Liver (tissue), 9 donors: ENCODE results near the gene SPAG16. TPM values are rescaled to one million over a fixed set of nuclear protein-coding genes. Genes with fewer than 3 reads are reported as not detected.

ENCODE experiments used
- DNase-seq: peaks from one replicate; pipeline ENCODE4 v3.0.0-alpha.2; 2017; ENCODE audit warnings: low spot score
- H3K27ac ChIP-seq, 2 donors: one replicate each; pipeline ENCODE4 v1.7.0; 2013; ENCODE audit warnings: inconsistent platforms in 2 of 2, low read length in 2 of 2, control low read depth in 1 of 2, low read depth in 1 of 2, mild to moderate bottlenecking in 1 of 2
- H3K27me3 ChIP-seq, 4 donors: one replicate each; pipeline versions ENCODE4 v1.6.1 to v1.7.0; 2013; ENCODE audit warnings: low read length in 3 of 4, inconsistent platforms in 1 of 4, mild to moderate bottlenecking in 1 of 4, moderate library complexity in 1 of 4; ENCODE audit not compliant: control insufficient read depth in 4 of 4, insufficient read depth in 4 of 4
- H3K36me3 ChIP-seq, 4 donors: one replicate each; pipeline versions ENCODE4 v1.6.1 to v1.7.0; 2013; ENCODE audit warnings: low read length in 3 of 4, mild to moderate bottlenecking in 3 of 4, low read depth in 1 of 4, moderate library complexity in 1 of 4; ENCODE audit not compliant: control insufficient read depth in 4 of 4, insufficient read depth in 3 of 4
- H3K4me1 ChIP-seq, 4 donors: one replicate each; pipeline versions ENCODE4 v1.6.1 to v1.7.0; 2013; ENCODE audit warnings: low read length in 3 of 4, mild to moderate bottlenecking in 3 of 4, moderate library complexity in 1 of 4; ENCODE audit not compliant: control insufficient read depth in 4 of 4, insufficient read depth in 4 of 4
- H3K4me3 ChIP-seq, 3 donors: one replicate each; pipeline versions ENCODE4 v1.6.1 to v1.7.0; 2013; ENCODE audit warnings: low read length in 3 of 3, control low read depth in 1 of 3, low read depth in 1 of 3, mild to moderate bottlenecking in 1 of 3
- H3K9ac ChIP-seq, 2 donors: one replicate each; pipeline ENCODE4 v1.7.0; 2013; ENCODE audit warnings: low read length in 2 of 2, mild to moderate bottlenecking in 2 of 2, moderate library complexity in 2 of 2, control low read depth in 1 of 2, low read depth in 1 of 2
- H3K9me3 ChIP-seq, 4 donors: one replicate each; pipeline versions ENCODE4 v1.6.1 to v1.7.0; 2013; ENCODE audit warnings: low read length in 3 of 4; ENCODE audit not compliant: control insufficient read depth in 4 of 4
- FOXA1 ChIP-seq: IDR thresholded peaks from 2 replicates; pipeline ENCODE4 v1.6.1; 2016; ENCODE audit warnings: antibody characterized with exemption
- FOXA2 ChIP-seq: IDR thresholded peaks from 2 replicates; pipeline ENCODE4 v1.6.1; 2016; ENCODE audit warnings: antibody characterized with exemption
- HNF4A ChIP-seq, 2 donors: conservative IDR thresholded peaks; 2 replicates each; pipeline ENCODE4 v1.6.1; 2016; ENCODE audit warnings: antibody characterized with exemption in 2 of 2, mild to moderate bottlenecking in 2 of 2
- HNF4G ChIP-seq: IDR thresholded peaks from 2 replicates; pipeline ENCODE4 v1.6.1; 2016; ENCODE audit warnings: antibody characterized with exemption
- JUND ChIP-seq, 2 donors: IDR thresholded peaks; 2 replicates each; pipeline ENCODE4 v1.6.1; 2016; ENCODE audit warnings: antibody characterized with exemption in 2 of 2
- RXRA ChIP-seq, 2 donors: IDR thresholded peaks; 2 replicates each; pipeline ENCODE4 v1.6.1; 2017 to 2018; ENCODE audit warnings: antibody characterized with exemption in 2 of 2, mild to moderate bottlenecking in 1 of 2
- TAF1 ChIP-seq: conservative IDR thresholded peaks from 2 replicates; pipeline ENCODE4 v1.6.1; 2016; ENCODE audit warnings: antibody characterized with exemption, mild to moderate bottlenecking
- YY1 ChIP-seq: IDR thresholded peaks from 2 replicates; pipeline ENCODE4 v1.6.1; 2016; ENCODE audit warnings: antibody characterized with exemption, mild to moderate bottlenecking
- WGBS: extraction: QIAGEN DNeasy Blood & Tissue Kit; methylation state at CpG from one replicate; pipeline ENCODE4 v1.1.7; 2013; 5-methylcytosine and 5-hydroxymethylcytosine counted together
- polyA plus RNA-seq, 2 donors: library from polyadenylated mRNA; stranded (reverse) in 1 of 2; unstranded in 1 of 2; fragments of 200-250 nt in 1 of 2; fragments of >200 nt in 1 of 2; fragmentation: Nextera tagmentation in 1 of 2; extraction: Ambion mirVana in 1 of 2; gene quantifications; one replicate each; pipeline versions ENCODE4 v1.2.1 to v1.2.3, GENCODE V29; 2013 to 2015
- total RNA-seq, 2 donors: library from RNA; depleted of rRNA; stranded (reverse); fragments of >200 nt; gene quantifications; one replicate each; pipeline ENCODE4 v1.2.3, GENCODE V29; 2014
- TF ChIP-seq, protein P1 (sequence below): IDR thresholded peaks from 2 replicates; pipeline ENCODE4 v1.6.1; 2016; ENCODE audit warnings: antibody characterized with exemption, mild to moderate bottlenecking
- TF ChIP-seq, protein P2 (sequence below): IDR thresholded peaks from 2 replicates; pipeline ENCODE4 v1.6.1; 2016; ENCODE audit warnings: antibody characterized with exemption
- TF ChIP-seq, protein P3 (sequence below): IDR thresholded peaks from 2 replicates; pipeline ENCODE4 v1.6.1; 2016; ENCODE audit warnings: antibody characterized with exemption
- donor health status: healthy.
- donor health status: healthy.
- donor health status: healthy.
- donor health status: healthy.
- donor health status: healthy.

The SPAG16 gene
- total and polyA plus RNA-seq, 4 donors, result 6.4 to 12.7 (median 11.4) TPM

DNA sequence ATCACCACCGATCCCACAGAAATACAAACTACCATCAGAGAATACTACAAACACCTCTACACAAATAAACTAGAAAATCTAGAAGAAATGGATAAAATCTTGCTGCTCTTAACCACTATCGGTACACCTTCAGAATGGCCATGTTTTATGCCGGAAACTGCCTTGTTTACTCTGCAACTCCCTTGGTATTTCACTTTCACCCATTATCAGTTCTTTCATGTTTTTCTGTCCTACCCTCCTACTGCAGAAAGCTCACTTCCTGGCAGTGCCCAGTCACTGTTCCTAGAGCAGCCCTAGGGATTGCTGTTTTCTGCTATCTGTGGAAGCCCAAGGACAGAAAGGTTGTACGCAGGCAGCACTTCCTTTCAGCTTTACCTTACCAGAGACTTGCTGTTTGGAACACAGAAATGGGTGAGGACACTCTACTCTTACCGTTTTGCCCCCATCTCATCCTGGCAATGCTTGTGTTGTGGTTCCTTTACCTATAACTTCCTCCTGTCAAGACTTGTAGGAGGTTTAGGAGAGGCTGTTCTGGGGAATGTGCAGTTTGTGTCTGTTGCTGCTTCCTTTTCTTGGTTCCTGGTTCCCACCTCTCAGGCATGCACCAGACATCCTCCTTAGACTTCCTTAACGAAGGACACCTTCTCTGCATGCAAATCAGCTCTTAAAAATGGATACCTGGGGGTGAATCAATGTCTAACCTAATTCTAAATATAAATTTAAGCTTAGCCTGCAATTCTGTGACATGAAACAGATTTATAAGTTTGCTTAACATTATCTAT is 394.4 kb downstream of the SPAG16 start (continued):
- TF ChIP-seq, protein P1, sequence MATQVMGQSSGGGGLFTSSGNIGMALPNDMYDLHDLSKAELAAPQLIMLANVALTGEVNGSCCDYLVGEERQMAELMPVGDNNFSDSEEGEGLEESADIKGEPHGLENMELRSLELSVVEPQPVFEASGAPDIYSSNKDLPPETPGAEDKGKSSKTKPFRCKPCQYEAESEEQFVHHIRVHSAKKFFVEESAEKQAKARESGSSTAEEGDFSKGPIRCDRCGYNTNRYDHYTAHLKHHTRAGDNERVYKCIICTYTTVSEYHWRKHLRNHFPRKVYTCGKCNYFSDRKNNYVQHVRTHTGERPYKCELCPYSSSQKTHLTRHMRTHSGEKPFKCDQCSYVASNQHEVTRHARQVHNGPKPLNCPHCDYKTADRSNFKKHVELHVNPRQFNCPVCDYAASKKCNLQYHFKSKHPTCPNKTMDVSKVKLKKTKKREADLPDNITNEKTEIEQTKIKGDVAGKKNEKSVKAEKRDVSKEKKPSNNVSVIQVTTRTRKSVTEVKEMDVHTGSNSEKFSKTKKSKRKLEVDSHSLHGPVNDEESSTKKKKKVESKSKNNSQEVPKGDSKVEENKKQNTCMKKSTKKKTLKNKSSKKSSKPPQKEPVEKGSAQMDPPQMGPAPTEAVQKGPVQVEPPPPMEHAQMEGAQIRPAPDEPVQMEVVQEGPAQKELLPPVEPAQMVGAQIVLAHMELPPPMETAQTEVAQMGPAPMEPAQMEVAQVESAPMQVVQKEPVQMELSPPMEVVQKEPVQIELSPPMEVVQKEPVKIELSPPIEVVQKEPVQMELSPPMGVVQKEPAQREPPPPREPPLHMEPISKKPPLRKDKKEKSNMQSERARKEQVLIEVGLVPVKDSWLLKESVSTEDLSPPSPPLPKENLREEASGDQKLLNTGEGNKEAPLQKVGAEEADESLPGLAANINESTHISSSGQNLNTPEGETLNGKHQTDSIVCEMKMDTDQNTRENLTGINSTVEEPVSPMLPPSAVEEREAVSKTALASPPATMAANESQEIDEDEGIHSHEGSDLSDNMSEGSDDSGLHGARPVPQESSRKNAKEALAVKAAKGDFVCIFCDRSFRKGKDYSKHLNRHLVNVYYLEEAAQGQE, result no peak
- TF ChIP-seq FOXA1 (no peak), HNF4G (no peak), TAF1 (no peak)

DNA sequence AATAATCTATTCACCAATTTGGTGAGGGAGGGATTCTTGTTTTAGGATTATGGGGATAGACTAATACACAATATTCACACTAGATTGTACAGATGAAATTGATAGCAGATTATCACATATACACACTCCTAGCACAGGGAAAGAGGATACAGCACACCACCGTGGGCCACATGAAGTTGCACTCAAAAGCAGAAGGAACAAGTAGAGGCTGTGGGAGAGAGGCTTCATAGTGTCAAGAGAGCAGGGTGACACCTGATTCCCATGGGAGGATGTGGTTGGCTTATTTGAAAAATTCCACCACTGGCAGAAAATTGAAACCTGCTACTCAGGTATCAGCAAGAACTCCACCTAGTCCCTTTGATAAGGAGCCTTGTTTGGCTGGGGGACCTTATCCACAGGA is 395.6 kb downstream of the SPAG16 start:
- no peaks in the 10 kb centered on the region for H3K9me3 ChIP-seq
- H3K4me3 ChIP-seq, result no peak overlapping the region
- no peak overlapping the region for H3K9ac ChIP-seq
- no peak overlapping the region for H3K27ac ChIP-seq
- H3K36me3 ChIP-seq, result no peaks in the 10 kb centered on the region
- H3K27me3 ChIP-seq, result no peaks in the 10 kb centered on the region
- WGBS, result 70% methylated on average over 1 of the region's 1 CpG
- H3K4me1 ChIP-seq, result no peaks in the 10 kb centered on the region
- TF ChIP-seq, protein P1, result no peak
- DNase-seq, result no peak

DNA sequence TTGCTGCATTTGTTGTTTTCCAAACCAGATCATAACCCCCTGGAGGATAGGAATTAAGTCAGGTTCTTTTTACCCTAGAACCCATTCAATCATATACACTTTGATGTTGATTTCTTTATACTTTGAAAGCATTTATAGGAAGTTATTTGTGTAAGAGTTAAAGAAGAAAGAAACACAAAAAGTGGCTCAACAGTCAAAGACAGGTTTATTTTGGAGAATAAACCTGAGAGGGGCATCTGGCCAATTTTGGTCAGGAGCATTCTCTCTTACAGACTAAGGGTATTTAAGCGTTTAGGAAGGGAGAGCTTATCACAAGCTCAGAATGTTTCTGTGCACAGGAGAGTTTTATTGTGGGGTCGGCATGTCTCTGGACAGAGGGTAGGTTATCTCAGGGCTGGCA is 398.0 kb downstream of the SPAG16 start:
- Histone ChIP-seq H3K27ac (no peak overlapping the region), H3K9ac (no peak overlapping the region), H3K9me3 (no peaks in the 10 kb centered on the region), H3K36me3 (no peaks in the 10 kb centered on the region), H3K4me1 (no peaks in the 10 kb centered on the region), H3K4me3 (no peak overlapping the region), H3K27me3 (no peaks in the 10 kb centered on the region)
- WGBS, result 82% methylated on average over 2 of the region's 2 CpGs
- DNase-seq, result no peak
- TF ChIP-seq FOXA2, result no peak
- no peak for TF ChIP-seq HNF4A (conservative IDR thresholded peaks at IDR 0.05)
- TF ChIP-seq, protein P2, sequence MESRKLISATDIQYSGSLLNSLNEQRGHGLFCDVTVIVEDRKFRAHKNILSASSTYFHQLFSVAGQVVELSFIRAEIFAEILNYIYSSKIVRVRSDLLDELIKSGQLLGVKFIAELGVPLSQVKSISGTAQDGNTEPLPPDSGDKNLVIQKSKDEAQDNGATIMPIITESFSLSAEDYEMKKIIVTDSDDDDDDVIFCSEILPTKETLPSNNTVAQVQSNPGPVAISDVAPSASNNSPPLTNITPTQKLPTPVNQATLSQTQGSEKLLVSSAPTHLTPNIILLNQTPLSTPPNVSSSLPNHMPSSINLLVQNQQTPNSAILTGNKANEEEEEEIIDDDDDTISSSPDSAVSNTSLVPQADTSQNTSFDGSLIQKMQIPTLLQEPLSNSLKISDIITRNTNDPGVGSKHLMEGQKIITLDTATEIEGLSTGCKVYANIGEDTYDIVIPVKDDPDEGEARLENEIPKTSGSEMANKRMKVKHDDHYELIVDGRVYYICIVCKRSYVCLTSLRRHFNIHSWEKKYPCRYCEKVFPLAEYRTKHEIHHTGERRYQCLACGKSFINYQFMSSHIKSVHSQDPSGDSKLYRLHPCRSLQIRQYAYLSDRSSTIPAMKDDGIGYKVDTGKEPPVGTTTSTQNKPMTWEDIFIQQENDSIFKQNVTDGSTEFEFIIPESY, result no peak
- no peak for TF ChIP-seq YY1
- TF ChIP-seq RXRA (IDR thresholded peaks at IDR 0.05), result no peak
- TF ChIP-seq, protein P3, sequence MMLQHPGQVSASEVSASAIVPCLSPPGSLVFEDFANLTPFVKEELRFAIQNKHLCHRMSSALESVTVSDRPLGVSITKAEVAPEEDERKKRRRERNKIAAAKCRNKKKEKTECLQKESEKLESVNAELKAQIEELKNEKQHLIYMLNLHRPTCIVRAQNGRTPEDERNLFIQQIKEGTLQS, result no peak
- no peak for TF ChIP-seq JUND (IDR thresholded peaks at IDR 0.05)
- TF ChIP-seq HNF4G, result no peak
